ENCODE results near the gene SAP30. TPM values are rescaled to one million over a fixed set of nuclear protein-coding genes. Genes with fewer than 3 reads are reported as not detected.

The SAP30 gene
- total and polyA plus RNA-seq, 9 of the 15 experiments (the other 6 are each of a cell fraction or from before 2014, with no cell fraction given): 5.9 to 51.1 (median 32.6) TPM

DNA sequence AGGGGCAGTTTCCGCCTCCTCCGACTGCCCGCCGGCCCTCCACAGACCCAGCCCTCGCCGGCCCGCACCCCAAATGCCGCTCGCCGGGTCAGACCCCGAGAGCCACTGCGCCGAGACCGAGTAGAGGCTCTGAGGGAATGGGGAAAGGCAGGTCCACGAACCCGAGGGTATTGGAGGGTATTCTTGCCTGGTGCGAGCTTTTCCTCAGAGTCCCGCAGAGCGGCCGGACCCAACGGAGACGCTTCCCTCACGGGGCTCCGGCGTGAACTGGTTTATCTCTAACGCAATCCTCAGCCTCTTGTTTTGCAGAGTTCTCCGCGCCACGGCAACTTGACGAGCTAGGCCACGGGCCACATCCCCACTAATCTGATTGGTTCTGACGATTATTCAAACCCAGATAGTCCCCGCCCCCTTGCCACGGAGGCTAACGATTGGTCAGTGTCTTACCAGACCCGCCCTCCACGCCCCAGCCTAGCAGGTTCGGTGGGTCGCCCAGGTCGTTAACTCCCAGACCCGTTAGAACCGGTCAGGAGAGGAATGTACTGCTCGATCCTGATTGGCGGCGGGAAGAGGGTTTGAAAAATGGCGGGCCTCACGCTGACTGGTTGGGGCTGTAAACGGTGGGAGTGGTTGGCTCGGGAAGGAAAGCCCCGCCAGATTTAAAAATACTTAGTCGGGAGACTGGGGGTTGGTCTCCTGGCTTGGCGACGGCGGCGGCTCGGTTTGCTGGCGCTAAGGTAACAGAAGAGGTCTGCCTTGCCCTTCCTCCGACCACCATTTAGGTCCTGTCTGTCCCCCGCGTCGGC lies 36.5 kb upstream of the SAP30 start, which contains the start of gene HMGB2 (continued):
- TF ChIP-seq TEAD4 (IDR thresholded peaks at IDR 0.05; ENCODE audit: low read length): peak; percentile 70
- no peak for TF ChIP-seq TEAD4 (CRISPR knock-in tag; IDR thresholded peaks at IDR 0.05; ENCODE audit: borderline replicate concordance)
- TF ChIP-seq, protein P1, sequence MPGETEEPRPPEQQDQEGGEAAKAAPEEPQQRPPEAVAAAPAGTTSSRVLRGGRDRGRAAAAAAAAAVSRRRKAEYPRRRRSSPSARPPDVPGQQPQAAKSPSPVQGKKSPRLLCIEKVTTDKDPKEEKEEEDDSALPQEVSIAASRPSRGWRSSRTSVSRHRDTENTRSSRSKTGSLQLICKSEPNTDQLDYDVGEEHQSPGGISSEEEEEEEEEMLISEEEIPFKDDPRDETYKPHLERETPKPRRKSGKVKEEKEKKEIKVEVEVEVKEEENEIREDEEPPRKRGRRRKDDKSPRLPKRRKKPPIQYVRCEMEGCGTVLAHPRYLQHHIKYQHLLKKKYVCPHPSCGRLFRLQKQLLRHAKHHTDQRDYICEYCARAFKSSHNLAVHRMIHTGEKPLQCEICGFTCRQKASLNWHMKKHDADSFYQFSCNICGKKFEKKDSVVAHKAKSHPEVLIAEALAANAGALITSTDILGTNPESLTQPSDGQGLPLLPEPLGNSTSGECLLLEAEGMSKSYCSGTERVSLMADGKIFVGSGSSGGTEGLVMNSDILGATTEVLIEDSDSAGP (CRISPR knock-in tag; IDR thresholded peaks at IDR 0.05): no peak
- TF ChIP-seq LCOR (CRISPR knock-in tag; IDR thresholded peaks at IDR 0.05): peak; percentile 99
- TF ChIP-seq ZNF224 (CRISPR knock-in tag; IDR thresholded peaks at IDR 0.05): no peak
- TF ChIP-seq OTX1 (CRISPR knock-in tag; IDR thresholded peaks at IDR 0.05): no peak
- TF ChIP-seq, protein P2, sequence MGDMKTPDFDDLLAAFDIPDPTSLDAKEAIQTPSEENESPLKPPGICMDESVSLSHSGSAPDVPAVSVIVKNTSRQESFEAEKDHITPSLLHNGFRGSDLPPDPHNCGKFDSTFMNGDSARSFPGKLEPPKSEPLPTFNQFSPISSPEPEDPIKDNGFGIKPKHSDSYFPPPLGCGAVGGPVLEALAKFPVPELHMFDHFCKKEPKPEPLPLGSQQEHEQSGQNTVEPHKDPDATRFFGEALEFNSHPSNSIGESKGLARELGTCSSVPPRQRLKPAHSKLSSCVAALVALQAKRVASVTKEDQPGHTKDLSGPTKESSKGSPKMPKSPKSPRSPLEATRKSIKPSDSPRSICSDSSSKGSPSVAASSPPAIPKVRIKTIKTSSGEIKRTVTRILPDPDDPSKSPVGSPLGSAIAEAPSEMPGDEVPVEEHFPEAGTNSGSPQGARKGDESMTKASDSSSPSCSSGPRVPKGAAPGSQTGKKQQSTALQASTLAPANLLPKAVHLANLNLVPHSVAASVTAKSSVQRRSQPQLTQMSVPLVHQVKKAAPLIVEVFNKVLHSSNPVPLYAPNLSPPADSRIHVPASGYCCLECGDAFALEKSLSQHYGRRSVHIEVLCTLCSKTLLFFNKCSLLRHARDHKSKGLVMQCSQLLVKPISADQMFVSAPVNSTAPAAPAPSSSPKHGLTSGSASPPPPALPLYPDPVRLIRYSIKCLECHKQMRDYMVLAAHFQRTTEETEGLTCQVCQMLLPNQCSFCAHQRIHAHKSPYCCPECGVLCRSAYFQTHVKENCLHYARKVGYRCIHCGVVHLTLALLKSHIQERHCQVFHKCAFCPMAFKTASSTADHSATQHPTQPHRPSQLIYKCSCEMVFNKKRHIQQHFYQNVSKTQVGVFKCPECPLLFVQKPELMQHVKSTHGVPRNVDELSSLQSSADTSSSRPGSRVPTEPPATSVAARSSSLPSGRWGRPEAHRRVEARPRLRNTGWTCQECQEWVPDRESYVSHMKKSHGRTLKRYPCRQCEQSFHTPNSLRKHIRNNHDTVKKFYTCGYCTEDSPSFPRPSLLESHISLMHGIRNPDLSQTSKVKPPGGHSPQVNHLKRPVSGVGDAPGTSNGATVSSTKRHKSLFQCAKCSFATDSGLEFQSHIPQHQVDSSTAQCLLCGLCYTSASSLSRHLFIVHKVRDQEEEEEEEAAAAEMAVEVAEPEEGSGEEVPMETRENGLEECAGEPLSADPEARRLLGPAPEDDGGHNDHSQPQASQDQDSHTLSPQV (IDR thresholded peaks at IDR 0.05): no peak
- TF ChIP-seq, protein P3, sequence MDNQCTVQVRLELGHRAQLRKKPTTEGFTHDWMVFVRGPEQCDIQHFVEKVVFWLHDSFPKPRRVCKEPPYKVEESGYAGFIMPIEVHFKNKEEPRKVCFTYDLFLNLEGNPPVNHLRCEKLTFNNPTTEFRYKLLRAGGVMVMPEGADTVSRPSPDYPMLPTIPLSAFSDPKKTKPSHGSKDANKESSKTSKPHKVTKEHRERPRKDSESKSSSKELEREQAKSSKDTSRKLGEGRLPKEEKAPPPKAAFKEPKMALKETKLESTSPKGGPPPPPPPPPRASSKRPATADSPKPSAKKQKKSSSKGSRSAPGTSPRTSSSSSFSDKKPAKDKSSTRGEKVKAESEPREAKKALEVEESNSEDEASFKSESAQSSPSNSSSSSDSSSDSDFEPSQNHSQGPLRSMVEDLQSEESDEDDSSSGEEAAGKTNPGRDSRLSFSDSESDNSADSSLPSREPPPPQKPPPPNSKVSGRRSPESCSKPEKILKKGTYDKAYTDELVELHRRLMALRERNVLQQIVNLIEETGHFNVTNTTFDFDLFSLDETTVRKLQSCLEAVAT (IDR thresholded peaks at IDR 0.05): peak; percentile 95
- no peak for TF ChIP-seq ZNF24 (IDR thresholded peaks at IDR 0.05)
- TF ChIP-seq NELFE (IDR thresholded peaks at IDR 0.05; ENCODE audit: insufficient read depth, insufficient read length): peak; percentile 78
- TF ChIP-seq ZKSCAN1 (IDR thresholded peaks at IDR 0.05; ENCODE audit: low read depth, low read length): no peak
- no peak for TF ChIP-seq MED1 (CRISPR knock-in tag; IDR thresholded peaks at IDR 0.05; ENCODE audit: borderline replicate concordance)
- TF ChIP-seq NFE2L1 (tag; IDR thresholded peaks at IDR 0.05; ENCODE audit: borderline replicate concordance, low read depth): no peak
- no peak for TF ChIP-seq ZNF589 (CRISPR knock-in tag; IDR thresholded peaks at IDR 0.05; ENCODE audit: low read depth)
- no peak for TF ChIP-seq ILK (tag; IDR thresholded peaks at IDR 0.05; ENCODE audit: borderline replicate concordance, low read depth)
- TF ChIP-seq NRF1 (conservative IDR thresholded peaks at IDR 0.05 in 1 of 2, IDR thresholded peaks at IDR 0.05 in 1 of 2): 0 out of 4 replicates have a peak, but pooled peaks of 1 of the 2 experiments have one; percentile 11
- no peak for TF ChIP-seq NFE2 (IDR thresholded peaks at IDR 0.05; ENCODE audit: low read depth)
- TF ChIP-seq GABPA (tag; conservative IDR thresholded peaks at IDR 0.05; ENCODE audit: low read depth): 0 out of 2 replicates have a peak, but pooled peaks have one; percentile 6
- TF ChIP-seq ZNF140 (CRISPR knock-in tag; IDR thresholded peaks at IDR 0.05): no peak
